ENCODE results near the gene LTC4S. TPM values are rescaled to one million over a fixed set of nuclear protein-coding genes. Genes with fewer than 3 reads are reported as not detected.

LTC4S gene
- total RNA-seq, 1 experiment from 2014 or later, result 2.2 TPM

DNA sequence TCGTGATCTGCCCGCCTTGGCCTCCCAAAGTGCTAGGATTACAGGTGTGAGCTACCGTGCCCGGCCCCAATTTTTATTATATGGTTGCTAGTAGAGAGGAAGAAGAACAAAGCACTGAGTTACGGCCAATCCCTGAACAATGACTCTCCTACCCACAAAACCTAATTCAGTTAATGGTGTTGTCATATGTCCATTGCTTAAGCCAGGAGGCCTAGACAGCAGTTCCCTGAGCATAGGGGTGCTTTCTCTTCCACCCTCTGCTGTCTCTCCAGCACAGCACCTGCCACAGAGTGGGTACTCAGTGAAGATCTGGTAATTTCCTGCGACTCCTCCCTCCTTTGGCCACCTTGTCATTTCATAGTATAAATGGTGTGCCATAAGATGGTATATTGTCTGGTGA, 21.4 kb upstream of the LTC4S start:
- no peaks in the 10 kb centered on the region for H3K9me3 Mint-ChIP-seq (ENCODE audit: unreplicated experiment)
- H3K4me1 Mint-ChIP-seq (ENCODE audit: insufficient read depth, unreplicated experiment), result no peaks in the 10 kb centered on the region
- BruUV-seq (replicated peaks), result no TSS peak
- no peak overlapping the region for H3K27ac Mint-ChIP-seq (ENCODE audit: low read depth, unreplicated experiment)
- H3K36me3 Mint-ChIP-seq (ENCODE audit: insufficient read depth, unreplicated experiment), result peaks cover 95% of the 10 kb centered on the region
- CTCF ChIA-PET, result interaction anchor here (1.8 kb wide), 1 partner anchor 10 kb away, joined by 7 read pairs; no protein-coding TSS in a partner anchor
- intact Hi-C loops (cut with micrococcal nuclease), result no loop called here
- H3K4me3 Mint-ChIP-seq (ENCODE audit: unreplicated experiment), result no peak overlapping the region
- no peaks in the 10 kb centered on the region for H3K27me3 Mint-ChIP-seq (ENCODE audit: insufficient read depth, unreplicated experiment)
- POLR2A ChIA-PET, result interaction anchor here (1.5 kb wide), 1 partner anchor 33 kb away, joined by 5 read pairs; no protein-coding TSS in a partner anchor
- DNase-seq (ENCODE audit: unreplicated experiment), result no peak
- TF ChIP-seq, protein P1, sequence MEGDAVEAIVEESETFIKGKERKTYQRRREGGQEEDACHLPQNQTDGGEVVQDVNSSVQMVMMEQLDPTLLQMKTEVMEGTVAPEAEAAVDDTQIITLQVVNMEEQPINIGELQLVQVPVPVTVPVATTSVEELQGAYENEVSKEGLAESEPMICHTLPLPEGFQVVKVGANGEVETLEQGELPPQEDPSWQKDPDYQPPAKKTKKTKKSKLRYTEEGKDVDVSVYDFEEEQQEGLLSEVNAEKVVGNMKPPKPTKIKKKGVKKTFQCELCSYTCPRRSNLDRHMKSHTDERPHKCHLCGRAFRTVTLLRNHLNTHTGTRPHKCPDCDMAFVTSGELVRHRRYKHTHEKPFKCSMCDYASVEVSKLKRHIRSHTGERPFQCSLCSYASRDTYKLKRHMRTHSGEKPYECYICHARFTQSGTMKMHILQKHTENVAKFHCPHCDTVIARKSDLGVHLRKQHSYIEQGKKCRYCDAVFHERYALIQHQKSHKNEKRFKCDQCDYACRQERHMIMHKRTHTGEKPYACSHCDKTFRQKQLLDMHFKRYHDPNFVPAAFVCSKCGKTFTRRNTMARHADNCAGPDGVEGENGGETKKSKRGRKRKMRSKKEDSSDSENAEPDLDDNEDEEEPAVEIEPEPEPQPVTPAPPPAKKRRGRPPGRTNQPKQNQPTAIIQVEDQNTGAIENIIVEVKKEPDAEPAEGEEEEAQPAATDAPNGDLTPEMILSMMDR (IDR thresholded peaks at IDR 0.05; ENCODE audit: unreplicated experiment), result no peak

DNA sequence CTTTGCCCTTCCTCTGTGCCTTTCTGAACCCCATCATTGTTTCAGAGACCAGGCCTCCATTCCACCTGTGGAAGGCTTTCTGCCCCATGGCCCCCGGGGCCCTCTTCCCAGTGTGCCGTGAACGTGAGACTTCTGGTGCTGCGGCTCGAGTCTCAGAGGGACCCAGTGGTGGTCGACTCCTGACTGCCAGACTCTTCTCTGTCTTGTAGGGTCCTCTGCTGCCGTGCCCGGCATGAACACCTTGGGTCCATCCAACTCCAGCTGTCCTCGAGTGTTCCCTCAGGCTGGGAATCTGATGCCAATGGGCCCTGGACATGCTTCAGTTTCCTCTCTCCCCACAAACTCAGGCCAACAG, 20.1 kb upstream of the LTC4S start:
- H3K27me3 Mint-ChIP-seq (ENCODE audit: insufficient read depth, unreplicated experiment), result no peaks in the 10 kb centered on the region
- no TSS peak for BruUV-seq (replicated peaks)
- intact Hi-C loops (cut with micrococcal nuclease), result no loop called here
- H3K27ac Mint-ChIP-seq (ENCODE audit: low read depth, unreplicated experiment), result peak overlapping the region; percentile 54
- DNase-seq (ENCODE audit: unreplicated experiment), result no peak
- POLR2A ChIA-PET, result no interaction called here
- CTCF ChIA-PET, result interaction anchor here (1.1 kb wide), 1 partner anchor 11 kb away, joined by 8 read pairs; no protein-coding TSS in a partner anchor
- peaks cover 98% of the 10 kb centered on the region for H3K36me3 Mint-ChIP-seq (ENCODE audit: insufficient read depth, unreplicated experiment)
- no peak overlapping the region for H3K4me3 Mint-ChIP-seq (ENCODE audit: unreplicated experiment)
- H3K4me1 Mint-ChIP-seq (ENCODE audit: insufficient read depth, unreplicated experiment), result no peaks in the 10 kb centered on the region
- TF ChIP-seq, protein P1 (IDR thresholded peaks at IDR 0.05; ENCODE audit: unreplicated experiment), result no peak
- no peaks in the 10 kb centered on the region for H3K9me3 Mint-ChIP-seq (ENCODE audit: unreplicated experiment)

DNA sequence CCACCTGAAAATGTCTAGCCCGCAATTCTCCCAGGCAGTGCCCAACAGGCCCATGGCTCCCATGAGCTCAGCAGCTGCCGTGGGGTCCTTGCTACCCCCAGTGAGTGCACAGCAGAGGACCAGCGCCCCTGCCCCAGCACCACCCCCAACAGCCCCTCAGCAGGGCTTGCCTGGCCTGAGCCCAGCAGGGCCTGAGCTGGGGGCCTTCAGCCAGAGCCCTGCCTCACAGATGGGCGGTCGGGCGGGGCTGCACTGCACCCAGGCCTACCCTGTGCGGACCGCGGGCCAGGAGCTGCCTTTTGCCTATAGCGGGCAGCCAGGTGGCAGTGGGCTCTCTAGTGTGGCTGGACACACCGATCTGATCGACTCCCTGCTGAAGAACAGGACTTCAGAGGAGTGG, 19.3 kb upstream of the LTC4S start:
- H3K4me3 Mint-ChIP-seq (ENCODE audit: unreplicated experiment), result no peak overlapping the region
- H3K27me3 Mint-ChIP-seq (ENCODE audit: insufficient read depth, unreplicated experiment), result no peaks in the 10 kb centered on the region
- BruUV-seq (replicated peaks), result no TSS peak
- DNase-seq (ENCODE audit: unreplicated experiment), result no peak
- peaks cover 98% of the 10 kb centered on the region for H3K36me3 Mint-ChIP-seq (ENCODE audit: insufficient read depth, unreplicated experiment)
- ChIA-PET CTCF (interaction anchor here (1.1 kb wide), 1 partner anchor 11 kb away, joined by 8 read pairs; no protein-coding TSS in a partner anchor), POLR2A (interaction anchor here (1.2 kb wide), 1 partner anchor 42 kb away, joined by 3 read pairs; the partner anchor contains the start of gene MAML1)
- no peak overlapping the region for H3K27ac Mint-ChIP-seq (ENCODE audit: low read depth, unreplicated experiment)
- TF ChIP-seq, protein P1 (IDR thresholded peaks at IDR 0.05; ENCODE audit: unreplicated experiment), result no peak
- intact Hi-C loops (cut with micrococcal nuclease), result no loop called here
- no peaks in the 10 kb centered on the region for H3K4me1 Mint-ChIP-seq (ENCODE audit: insufficient read depth, unreplicated experiment)
- H3K9me3 Mint-ChIP-seq (ENCODE audit: unreplicated experiment), result no peaks in the 10 kb centered on the region

DNA sequence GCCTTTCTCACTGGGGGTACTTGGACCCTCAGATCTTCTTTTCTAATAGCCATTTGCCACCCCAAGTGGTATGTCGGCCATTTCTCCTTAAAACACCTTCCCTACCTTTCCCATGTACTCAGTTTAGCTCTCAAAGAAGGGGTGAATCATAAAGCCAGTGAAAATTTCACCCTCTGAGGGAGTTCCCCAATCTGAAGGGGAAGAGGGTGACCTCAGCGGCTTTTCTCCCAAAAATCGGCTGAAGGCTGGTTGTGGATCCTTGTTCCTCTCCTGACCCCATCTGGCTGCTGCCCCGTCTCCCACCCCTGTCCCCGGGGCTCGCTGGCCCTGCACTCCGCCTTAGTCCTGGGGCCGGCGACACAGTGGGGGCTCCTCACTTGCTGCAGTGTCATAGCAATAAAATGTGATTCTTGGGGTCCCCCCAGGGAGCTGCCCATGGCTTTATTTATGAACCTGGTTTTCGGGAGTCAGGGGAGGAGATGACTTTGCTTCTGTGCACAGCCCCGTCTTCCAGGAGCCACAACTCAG, 17.3 kb upstream of the LTC4S start:
- ChIA-PET POLR2A (interaction anchor here (0.5 to 1.4 kb wide), 5 partner anchors 10 to 151 kb away, joined by 3 to 7 read pairs (median 3); no protein-coding TSS in a partner anchor), CTCF (interaction anchor here (2.9 to 3.1 kb wide), 2 partner anchors 13 to 19 kb away, joined by 7 to 19 read pairs; no protein-coding TSS in a partner anchor)
- H3K9me3 Mint-ChIP-seq (ENCODE audit: unreplicated experiment), result no peaks in the 10 kb centered on the region
- H3K4me3 Mint-ChIP-seq (ENCODE audit: unreplicated experiment), result no peak overlapping the region
- no peaks in the 10 kb centered on the region for H3K27me3 Mint-ChIP-seq (ENCODE audit: insufficient read depth, unreplicated experiment)
- no peak for DNase-seq (ENCODE audit: unreplicated experiment)
- intact Hi-C loops (cut with micrococcal nuclease), result no loop called here
- TSS peak; percentile 4 for BruUV-seq (replicated peaks)
- peaks cover 84% of the 10 kb centered on the region for H3K36me3 Mint-ChIP-seq (ENCODE audit: insufficient read depth, unreplicated experiment)
- no peak overlapping the region for H3K27ac Mint-ChIP-seq (ENCODE audit: low read depth, unreplicated experiment)
- H3K4me1 Mint-ChIP-seq (ENCODE audit: insufficient read depth, unreplicated experiment), result no peaks in the 10 kb centered on the region
- TF ChIP-seq, protein P1 (IDR thresholded peaks at IDR 0.05; ENCODE audit: unreplicated experiment), result no peak
